ENCODE results near the gene LMX1B.
"Not testable (repeated sequence)": the region's sequence is repeated elsewhere in the genome, so short reads cannot be mapped to it uniquely, and the experiment has no call there.

Gene LMX1B

GRCh38 chr9:126578029-126578428 is 35.7 kb upstream of the LMX1B start:
- DNase-seq: no peak
- H4K5ac ChIP-seq (ENCODE audit: low read length): no peak overlapping the region
- H3K79me2 ChIP-seq (ENCODE audit: control insufficient read depth, insufficient read depth, low read length): no peaks in the 10 kb centered on the region
- H3K4me2 ChIP-seq (ENCODE audit: low read length): no peak overlapping the region
- no peak overlapping the region for H2AK5ac ChIP-seq (ENCODE audit: low read length)
- H3K36me3 ChIP-seq (ENCODE audit: control insufficient read depth, insufficient read depth, low read length): no peaks in the 10 kb centered on the region
- H3K18ac ChIP-seq (ENCODE audit: low read length): no peak overlapping the region
- no peak overlapping the region for H4K8ac ChIP-seq (ENCODE audit: low read depth, low read length)
- H3K79me1 ChIP-seq (ENCODE audit: low read length): no peaks in the 10 kb centered on the region
- no peak overlapping the region for H3K9ac ChIP-seq (ENCODE audit: low read length)
- H3K4me3 ChIP-seq (ENCODE audit: low read length): no peak overlapping the region
- H3K4me1 ChIP-seq (ENCODE audit: control insufficient read depth, low read depth, low read length): no peaks in the 10 kb centered on the region
- WGBS (ENCODE audit: extremely low coverage, insufficient coverage, low lambda C conversion rate): no CpG with 5 or more reads among the region's 6 CpGs
- no peak overlapping the region for H3K23ac ChIP-seq (ENCODE audit: low read length)
- no peak overlapping the region for H3K27ac ChIP-seq (ENCODE audit: low read depth, low read length)
- no peaks in the 10 kb centered on the region for H3K27me3 ChIP-seq (ENCODE audit: insufficient read depth, low read length, poor library complexity)
- no peak overlapping the region for H2BK120ac ChIP-seq (ENCODE audit: low read depth, low read length)
- H2BK5ac ChIP-seq (ENCODE audit: low read length): no peak overlapping the region
- no peak overlapping the region for H3K56ac ChIP-seq (ENCODE audit: low read length)
- H2BK15ac ChIP-seq (replicated peaks; ENCODE audit: low read depth): no peak overlapping the region
- H3K4ac ChIP-seq (ENCODE audit: low read depth, low read length): no peak overlapping the region

GRCh38 chr9:126580319-126580718 is 33.4 kb upstream of the LMX1B start:
- not testable (repeated sequence) for H3K4me1 ChIP-seq (ENCODE audit: control insufficient read depth, low read depth, low read length)

GRCh38 chr9:126581893-126582292 is 31.8 kb upstream of the LMX1B start:
- Histone ChIP-seq H3K56ac (ENCODE audit: low read length) (no peak overlapping the region), H4K8ac (ENCODE audit: low read depth, low read length) (no peak overlapping the region), H3K27me3 (ENCODE audit: insufficient read depth, low read length, poor library complexity) (no peaks in the 10 kb centered on the region), H3K4me3 (ENCODE audit: low read length) (no peak overlapping the region), H3K4me2 (ENCODE audit: low read length) (no peak overlapping the region), H3K36me3 (ENCODE audit: control insufficient read depth, insufficient read depth, low read length) (no peaks in the 10 kb centered on the region), H3K79me2 (ENCODE audit: control insufficient read depth, insufficient read depth, low read length) (no peaks in the 10 kb centered on the region), H2BK15ac (replicated peaks; ENCODE audit: low read depth) (no peak overlapping the region), H4K5ac (ENCODE audit: low read length) (no peak overlapping the region), H2BK120ac (ENCODE audit: low read depth, low read length) (no peak overlapping the region), H3K9ac (ENCODE audit: low read length) (no peak overlapping the region), H3K4ac (ENCODE audit: low read depth, low read length) (no peak overlapping the region), H3K18ac (ENCODE audit: low read length) (no peak overlapping the region), H3K23ac (ENCODE audit: low read length) (no peak overlapping the region), H3K4me1 (ENCODE audit: control insufficient read depth, low read depth, low read length) (no peaks in the 10 kb centered on the region), H3K27ac (ENCODE audit: low read depth, low read length) (no peak overlapping the region), H2BK5ac (ENCODE audit: low read length) (no peak overlapping the region), H2AK5ac (ENCODE audit: low read length) (no peak overlapping the region), H3K79me1 (ENCODE audit: low read length) (no peaks in the 10 kb centered on the region)
- no peak for DNase-seq
- WGBS (ENCODE audit: extremely low coverage, insufficient coverage, low lambda C conversion rate): no CpG with 5 or more reads among the region's 9 CpGs

More at GRCh38 chr9:126580319-126580718, 33.4 kb upstream of the LMX1B start:
- H3K27me3 ChIP-seq (ENCODE audit: insufficient read depth, low read length, poor library complexity); H3K79me1 ChIP-seq (ENCODE audit: low read length); H2BK120ac ChIP-seq (ENCODE audit: low read depth, low read length); H3K4me3 ChIP-seq (ENCODE audit: low read length); H2BK5ac ChIP-seq (ENCODE audit: low read length); H2AK5ac ChIP-seq (ENCODE audit: low read length); H3K79me2 ChIP-seq (ENCODE audit: control insufficient read depth, insufficient read depth, low read length); H2BK15ac ChIP-seq (replicated peaks; ENCODE audit: low read depth); H4K5ac ChIP-seq (ENCODE audit: low read length); H3K56ac ChIP-seq (ENCODE audit: low read length); H3K4ac ChIP-seq (ENCODE audit: low read depth, low read length); H3K9ac ChIP-seq (ENCODE audit: low read length); DNase-seq; H3K23ac ChIP-seq (ENCODE audit: low read length); H4K8ac ChIP-seq (ENCODE audit: low read depth, low read length); H3K36me3 ChIP-seq (ENCODE audit: control insufficient read depth, insufficient read depth, low read length); H3K4me2 ChIP-seq (ENCODE audit: low read length); H3K27ac ChIP-seq (ENCODE audit: low read depth, low read length); H3K18ac ChIP-seq (ENCODE audit: low read length): not testable (repeated sequence)
- no CpG with 5 or more reads among the region's 5 CpGs for WGBS (ENCODE audit: extremely low coverage, insufficient coverage, low lambda C conversion rate)

- Histone ChIP-seq H2AK5ac (ENCODE audit: low read length) (no peak overlapping the region), H3K23ac (ENCODE audit: low read length) (no peak overlapping the region), H2BK15ac (replicated peaks; ENCODE audit: low read depth) (no peak overlapping the region), H3K4me2 (ENCODE audit: low read length) (no peak overlapping the region), H2BK120ac (ENCODE audit: low read depth, low read length) (no peak overlapping the region), H3K56ac (ENCODE audit: low read length) (no peak overlapping the region), H2BK5ac (ENCODE audit: low read length) (no peak overlapping the region), H3K27me3 (ENCODE audit: insufficient read depth, low read length, poor library complexity) (no peaks in the 10 kb centered on the region), H4K5ac (ENCODE audit: low read length) (no peak overlapping the region), H3K4ac (ENCODE audit: low read depth, low read length) (no peak overlapping the region), H3K79me1 (ENCODE audit: low read length) (no peaks in the 10 kb centered on the region), H3K4me3 (ENCODE audit: low read length) (no peak overlapping the region), H3K9ac (ENCODE audit: low read length) (no peak overlapping the region), H3K36me3 (ENCODE audit: control insufficient read depth, insufficient read depth, low read length) (no peaks in the 10 kb centered on the region), H3K18ac (ENCODE audit: low read length) (no peak overlapping the region), H3K27ac (ENCODE audit: low read depth, low read length) (no peak overlapping the region), H4K8ac (ENCODE audit: low read depth, low read length) (no peak overlapping the region), H3K79me2 (ENCODE audit: control insufficient read depth, insufficient read depth, low read length) (no peaks in the 10 kb centered on the region), H3K4me1 (ENCODE audit: control insufficient read depth, low read depth, low read length) (no peaks in the 10 kb centered on the region)
- no CpG with 5 or more reads among the region's 7 CpGs for WGBS (ENCODE audit: extremely low coverage, insufficient coverage, low lambda C conversion rate)
- no peak for DNase-seq
These were observed 31.3 kb upstream of the LMX1B start for GRCh38 chr9:126582427-126582826.

- DNase-seq: no peak
- Histone ChIP-seq H4K8ac (ENCODE audit: low read depth, low read length) (no peak overlapping the region), H3K36me3 (ENCODE audit: control insufficient read depth, insufficient read depth, low read length) (no peaks in the 10 kb centered on the region), H3K4me1 (ENCODE audit: control insufficient read depth, low read depth, low read length) (no peaks in the 10 kb centered on the region), H3K4ac (ENCODE audit: low read depth, low read length) (no peak overlapping the region), H2BK15ac (replicated peaks; ENCODE audit: low read depth) (no peak overlapping the region), H3K4me2 (ENCODE audit: low read length) (no peak overlapping the region), H2AK5ac (ENCODE audit: low read length) (no peak overlapping the region), H3K9ac (ENCODE audit: low read length) (no peak overlapping the region), H3K18ac (ENCODE audit: low read length) (no peak overlapping the region), H3K27ac (ENCODE audit: low read depth, low read length) (no peak overlapping the region), H3K79me2 (ENCODE audit: control insufficient read depth, insufficient read depth, low read length) (no peaks in the 10 kb centered on the region), H3K23ac (ENCODE audit: low read length) (no peak overlapping the region), H3K27me3 (ENCODE audit: insufficient read depth, low read length, poor library complexity) (no peaks in the 10 kb centered on the region), H2BK5ac (ENCODE audit: low read length) (no peak overlapping the region), H2BK120ac (ENCODE audit: low read depth, low read length) (no peak overlapping the region), H3K56ac (ENCODE audit: low read length) (no peak overlapping the region), H3K4me3 (ENCODE audit: low read length) (no peak overlapping the region), H3K79me1 (ENCODE audit: low read length) (no peaks in the 10 kb centered on the region), H4K5ac (ENCODE audit: low read length) (no peak overlapping the region)
- no CpG with 5 or more reads among the region's 17 CpGs for WGBS (ENCODE audit: extremely low coverage, insufficient coverage, low lambda C conversion rate)
These were observed 30.5 kb upstream of the LMX1B start for GRCh38 chr9:126583144-126583760.

GRCh38 chr9:126584611-126585010 is 29.1 kb upstream of the LMX1B start:
- Histone ChIP-seq H3K79me1 (ENCODE audit: low read length) (no peaks in the 10 kb centered on the region), H3K4ac (ENCODE audit: low read depth, low read length) (no peak overlapping the region), H2AK5ac (ENCODE audit: low read length) (no peak overlapping the region), H3K23ac (ENCODE audit: low read length) (no peak overlapping the region), H3K79me2 (ENCODE audit: control insufficient read depth, insufficient read depth, low read length) (no peaks in the 10 kb centered on the region), H3K4me2 (ENCODE audit: low read length) (no peak overlapping the region), H3K27me3 (ENCODE audit: insufficient read depth, low read length, poor library complexity) (no peaks in the 10 kb centered on the region), H3K4me3 (ENCODE audit: low read length) (no peak overlapping the region), H3K27ac (ENCODE audit: low read depth, low read length) (no peak overlapping the region), H3K56ac (ENCODE audit: low read length) (no peak overlapping the region), H3K18ac (ENCODE audit: low read length) (no peak overlapping the region), H4K8ac (ENCODE audit: low read depth, low read length) (no peak overlapping the region), H3K36me3 (ENCODE audit: control insufficient read depth, insufficient read depth, low read length) (no peaks in the 10 kb centered on the region), H2BK120ac (ENCODE audit: low read depth, low read length) (no peak overlapping the region), H3K9ac (ENCODE audit: low read length) (no peak overlapping the region), H2BK15ac (replicated peaks; ENCODE audit: low read depth) (no peak overlapping the region), H2BK5ac (ENCODE audit: low read length) (no peak overlapping the region), H3K4me1 (ENCODE audit: control insufficient read depth, low read depth, low read length) (no peaks in the 10 kb centered on the region), H4K5ac (ENCODE audit: low read length) (no peak overlapping the region)
- no peak for DNase-seq
- no CpG with 5 or more reads among the region's 7 CpGs for WGBS (ENCODE audit: extremely low coverage, insufficient coverage, low lambda C conversion rate)
